Endothelial cell of umbilical vein (primary cell): ENCODE results near the gene TM9SF4. TPM values are rescaled to one million over a fixed set of nuclear protein-coding genes. Genes with fewer than 3 reads are reported as not detected.

Experiments used
- BruUV-seq: library from RNA; stranded (reverse); fragments of 400-500 nt; replicated peaks from 2 replicates; lab custom pipeline; 2021; lab: Mats Ljungman, UMichigan
- CTCF ChIA-PET: fragments of 300-600, 350-600 bp; sonication (Branson Sonifier 250); formaldehyde crosslinking; loops from one replicate; lab custom pipeline; 2021; ENCODE audit warnings: antibody characterized with exemption, inconsistent platforms; lab: Charles Lee
- POLR2A ChIA-PET: fragments of 300-600, 350-600 bp; sonication (Branson Sonifier 250); formaldehyde crosslinking; loops from one replicate; lab custom pipeline; 2021; ENCODE audit warnings: antibody characterized with exemption, inconsistent platforms; lab: Charles Lee
- DNase-seq: peaks from one replicate; pipeline ENCODE4 v3.0.0-alpha.2; 2011; ENCODE audit warnings: low read depth, low spot score
- FAIRE-seq: peaks from 2 replicates; lab custom pipeline; 2011; peaks lifted over from hg19 to GRCh38; lab: Jason Lieb, UNC
- H2AFZ ChIP-seq: 2 replicates; pipeline ENCODE4 v1.6.0; 2012; ENCODE audit warnings: low read depth, low read length, control low read depth, inconsistent platforms
- H3K27ac ChIP-seq: 2 replicates; pipeline ENCODE4 v1.5.1; 2011; ENCODE audit warnings: low read depth, mild to moderate bottlenecking, control low read depth, low read length, moderate library complexity; ENCODE audit not compliant: insufficient read depth
- H3K27me3 ChIP-seq, 2 experiments: 2 replicates each; pipeline versions ENCODE4 v1.6.0 to v1.6.1; 2011; ENCODE audit warnings: low read length in 2 of 2, mixed read lengths in 1 of 2; ENCODE audit not compliant: control insufficient read depth in 2 of 2, insufficient read depth in 2 of 2
- H3K36me3 ChIP-seq, 2 experiments: 2 replicates in 1 of 2; 3 replicates in 1 of 2; pipeline ENCODE4 v1.5.1; 2011; ENCODE audit warnings: low read length in 2 of 2, mild to moderate bottlenecking in 1 of 2, moderate library complexity in 1 of 2; ENCODE audit not compliant: control insufficient read depth in 2 of 2, insufficient read depth in 2 of 2; ENCODE audit errors: extremely low read depth in 1 of 2
- H3K4me1 ChIP-seq: 3 replicates; pipeline ENCODE4 v1.5.1; 2011; ENCODE audit warnings: mild to moderate bottlenecking, low read length; ENCODE audit not compliant: control insufficient read depth, insufficient read depth; ENCODE audit errors: extremely low read depth
- H3K4me2 ChIP-seq: 2 replicates; pipeline ENCODE4 v1.6.1; 2011; ENCODE audit warnings: low read length, control low read depth, mixed read lengths; ENCODE audit not compliant: insufficient read depth
- H3K4me3 ChIP-seq, 3 experiments: fragments of 200-600 bp in 1 of 3; sonication (generic), shearing (Covaris generic) in 1 of 3; replicated peaks in 1 of 3; 2 replicates each; pipeline ENCODE4 v1.5.1; 2011 to 2016; ENCODE audit warnings: control low read depth in 3 of 3, low read length in 3 of 3, mild to moderate bottlenecking in 2 of 3, inconsistent platforms in 1 of 3, low read depth in 1 of 3, moderate library complexity in 1 of 3; ENCODE audit not compliant: insufficient read depth in 1 of 3
- H3K79me2 ChIP-seq: 2 replicates; pipeline ENCODE4 v1.6.0; 2012; ENCODE audit warnings: low read length, inconsistent platforms; ENCODE audit not compliant: control insufficient read depth, insufficient read depth
- H3K9ac ChIP-seq: replicated peaks from 2 replicates; pipeline ENCODE3; 2011; ENCODE audit warnings: low read length, control low read depth; ENCODE audit not compliant: insufficient read depth; ENCODE audit errors: extremely low read depth
- H3K9me1 ChIP-seq: replicated peaks from 3 replicates; pipeline ENCODE4 v1.6.0; 2011; ENCODE audit warnings: mild to moderate bottlenecking, low read length; ENCODE audit not compliant: control insufficient read depth, insufficient read depth; ENCODE audit errors: extremely low read depth
- H3K9me3 ChIP-seq: replicated peaks from 2 replicates; pipeline ENCODE4 v1.5.1; 2012; ENCODE audit warnings: low read length, inconsistent platforms; ENCODE audit not compliant: control insufficient read depth, insufficient read depth
- H4K20me1 ChIP-seq: replicated peaks from 2 replicates; pipeline ENCODE3; 2011; ENCODE audit warnings: mild to moderate bottlenecking, low read length; ENCODE audit not compliant: control insufficient read depth, insufficient read depth; ENCODE audit errors: extremely low read depth
- EZH2 ChIP-seq: IDR thresholded peaks from 2 replicates; pipeline ENCODE4 v1.6.1; 2012; ENCODE audit warnings: borderline replicate concordance, low read depth, mild to moderate bottlenecking, moderate library complexity, low read length, inconsistent platforms; ENCODE audit not compliant: severe bottlenecking
- FOS ChIP-seq: IDR thresholded peaks from 2 replicates; pipeline ENCODE4 v1.6.1; 2011; ENCODE audit warnings: mild to moderate bottlenecking, low read length, moderate library complexity, borderline replicate concordance; ENCODE audit not compliant: insufficient read depth
- GATA2 ChIP-seq: IDR thresholded peaks from 2 replicates; pipeline ENCODE4 v1.7.0; 2011; ENCODE audit warnings: low read depth, mild to moderate bottlenecking, moderate library complexity, mixed read lengths, low read length; ENCODE audit not compliant: insufficient read length, insufficient read depth
- JUN ChIP-seq: IDR thresholded peaks from 2 replicates; pipeline ENCODE4 v1.6.1; 2011; ENCODE audit warnings: borderline replicate concordance, low read depth; ENCODE audit not compliant: insufficient read length, insufficient read depth
- MYC ChIP-seq: IDR thresholded peaks from one replicate; pipeline ENCODE4 v1.6.1; 2011; ENCODE audit warnings: mild to moderate bottlenecking, low read depth, low read length
- POLR2A ChIP-seq: IDR thresholded peaks from 2 replicates; pipeline ENCODE4 v1.6.1; 2012; ENCODE audit warnings: low read depth, mild to moderate bottlenecking, control low read depth, low read length
- POLR2AphosphoS5 ChIP-seq: IDR thresholded peaks from 2 replicates; pipeline ENCODE4 v1.6.1; 2012; ENCODE audit warnings: low read depth, mild to moderate bottlenecking, control low read depth, low read length, moderate library complexity; ENCODE audit not compliant: insufficient read depth
- dilution Hi-C: fragments of 300-500 bp; cut with MboI; formaldehyde crosslinking; loops from one replicate; pipeline ENCODE4 v1.15.0; 2019; ENCODE audit warnings: low sequenced_read_pairs; ENCODE audit not compliant: extremely low pct_ligation_motif_present
- intact Hi-C: fragments of 100-400 bp; cut with micrococcal nuclease; formaldehyde crosslinking; loops from one replicate; pipeline ENCODE4 v1.10.0; 2022
- polyA plus RNA-seq, 4 experiments: library from polyadenylated mRNA; depleted of rRNA in 3 of 4; stranded (reverse) in 3 of 4; unstranded in 1 of 4; fragments of >200 nt; gene quantifications; 2 replicates each; pipeline versions ENCODE4 v1.2.1 to v1.2.3, GENCODE V29; 2011 to 2012; ENCODE audit warnings: missing spikeins in 1 of 4
- total RNA-seq: library from RNA; stranded (reverse); gene quantifications from 2 replicates; pipeline ENCODE4 v1.2.3, GENCODE V29; 2021
- TF ChIP-seq, protein P1 (sequence below), 2 donors: IDR thresholded peaks; 1 replicate in 1 of 2; 2 replicates in 1 of 2; pipeline ENCODE4 v1.5.1; 2011; ENCODE audit warnings: low read length in 2 of 2, mild to moderate bottlenecking in 2 of 2, moderate library complexity in 2 of 2, control low read depth in 1 of 2, inconsistent platforms in 1 of 2, low read depth in 1 of 2; ENCODE audit not compliant: insufficient read depth in 1 of 2; ENCODE audit errors: extremely low read depth in 1 of 2
- TF ChIP-seq, protein P2 (sequence below): IDR thresholded peaks from 2 replicates; pipeline ENCODE4 v1.6.1; 2011; ENCODE audit not compliant: insufficient read depth, insufficient read length

The TM9SF4 gene
- total and polyA plus RNA-seq, 2 donors (not counting 3 experiments of a cell fraction or from before 2014, with no cell fraction given): 46.4 to 61.9 TPM

DNA sequence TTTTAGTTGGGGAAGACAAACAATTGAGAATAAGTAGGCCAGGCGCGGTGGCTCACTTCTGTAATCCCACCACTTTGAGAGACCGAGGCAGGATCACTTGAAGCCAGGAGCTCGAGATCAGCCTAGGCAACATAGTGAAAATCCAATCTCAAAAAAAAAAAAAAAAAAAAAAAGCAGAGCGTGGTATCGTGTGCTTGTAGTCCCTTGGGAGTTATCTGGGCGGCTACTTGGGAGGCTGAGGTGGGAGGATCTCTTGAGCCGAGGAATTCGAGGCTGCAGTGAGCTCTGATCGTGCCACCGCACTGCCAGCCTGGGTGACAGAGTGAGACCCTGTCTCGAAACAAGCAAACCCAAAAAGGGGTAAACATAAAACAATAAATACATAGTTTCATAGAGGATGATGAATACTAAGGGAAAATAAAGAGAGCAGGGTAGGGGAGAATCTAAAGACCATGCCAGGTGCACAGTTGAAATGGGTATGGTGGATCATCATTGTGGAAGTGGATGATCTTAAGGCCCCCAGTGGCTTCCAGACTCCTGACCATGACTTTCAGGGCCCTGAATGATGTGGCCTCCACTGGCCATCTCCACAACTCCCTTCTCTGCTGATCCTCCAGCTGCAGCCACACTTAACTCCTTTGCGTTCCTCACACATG, 99.1 kb downstream of the TM9SF4 start:
- no peaks in the 10 kb centered on the region for H3K9me1 ChIP-seq
- ChIA-PET POLR2A (no interaction called here), CTCF (no interaction called here)
- peaks cover 66% of the 10 kb centered on the region for H3K79me2 ChIP-seq
- H2AFZ ChIP-seq: no peak overlapping the region
- peak overlapping the region; percentile 76 for H3K9ac ChIP-seq
- no TSS peak for BruUV-seq
- H3K4me3 ChIP-seq: peak overlapping the region; percentile 38 to 81 (median 76)
- H3K4me1 ChIP-seq: peaks cover 21% of the 10 kb centered on the region
- H3K27ac ChIP-seq: no peak overlapping the region
- H4K20me1 ChIP-seq: no peaks in the 10 kb centered on the region
- DNase-seq (no peak), FAIRE-seq (peak; percentile 35)
- no peaks in the 10 kb centered on the region for H3K9me3 ChIP-seq
- TF ChIP-seq JUN (no peak), MYC (no peak), GATA2 (no peak), POLR2AphosphoS5 (no peak), EZH2 (no peak), FOS (no peak), POLR2A (no peak)
- TF ChIP-seq, protein P1, sequence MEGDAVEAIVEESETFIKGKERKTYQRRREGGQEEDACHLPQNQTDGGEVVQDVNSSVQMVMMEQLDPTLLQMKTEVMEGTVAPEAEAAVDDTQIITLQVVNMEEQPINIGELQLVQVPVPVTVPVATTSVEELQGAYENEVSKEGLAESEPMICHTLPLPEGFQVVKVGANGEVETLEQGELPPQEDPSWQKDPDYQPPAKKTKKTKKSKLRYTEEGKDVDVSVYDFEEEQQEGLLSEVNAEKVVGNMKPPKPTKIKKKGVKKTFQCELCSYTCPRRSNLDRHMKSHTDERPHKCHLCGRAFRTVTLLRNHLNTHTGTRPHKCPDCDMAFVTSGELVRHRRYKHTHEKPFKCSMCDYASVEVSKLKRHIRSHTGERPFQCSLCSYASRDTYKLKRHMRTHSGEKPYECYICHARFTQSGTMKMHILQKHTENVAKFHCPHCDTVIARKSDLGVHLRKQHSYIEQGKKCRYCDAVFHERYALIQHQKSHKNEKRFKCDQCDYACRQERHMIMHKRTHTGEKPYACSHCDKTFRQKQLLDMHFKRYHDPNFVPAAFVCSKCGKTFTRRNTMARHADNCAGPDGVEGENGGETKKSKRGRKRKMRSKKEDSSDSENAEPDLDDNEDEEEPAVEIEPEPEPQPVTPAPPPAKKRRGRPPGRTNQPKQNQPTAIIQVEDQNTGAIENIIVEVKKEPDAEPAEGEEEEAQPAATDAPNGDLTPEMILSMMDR (IDR thresholded peaks at IDR 0.05; ENCODE audit: extremely low read depth in 1 of 2, insufficient read depth in 1 of 2, low read depth in 1 of 2, low read length in 2 of 2): no peak
- TF ChIP-seq, protein P2, sequence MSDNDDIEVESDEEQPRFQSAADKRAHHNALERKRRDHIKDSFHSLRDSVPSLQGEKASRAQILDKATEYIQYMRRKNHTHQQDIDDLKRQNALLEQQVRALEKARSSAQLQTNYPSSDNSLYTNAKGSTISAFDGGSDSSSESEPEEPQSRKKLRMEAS: no peak
- dilution Hi-C loops: no loop called here
- H3K4me2 ChIP-seq: peak overlapping the region; percentile 68
- H3K27me3 ChIP-seq: no peaks in the 10 kb centered on the region
- H3K36me3 ChIP-seq: peaks cover 4 to 8% of the 10 kb centered on the region in 2 experiments
- intact Hi-C loops: loop anchor here (5.0 kb wide), 2 partner anchors 224 to 444 kb away; no protein-coding TSS in a partner anchor
